Neural progenitor cell (in vitro differentiated cells): ENCODE data around the gene MED12L. TPM values are rescaled to one million over a fixed set of nuclear protein-coding genes. Genes with fewer than 3 reads are reported as not detected.

ENCODE experiments used
- DNase-seq: peaks from one replicate; pipeline ENCODE4 v3.0.0-alpha.2; 2016; ENCODE audit warnings: low spot score
- H2AFZ ChIP-seq: fragments of 200-600 bp; sonication (generic); replicated peaks from 2 replicates; pipeline ENCODE4 v1.6.1; 2016; ENCODE audit warnings: antibody characterized with exemption
- H3F3A ChIP-seq: fragments of 200-600 bp; sonication (generic); 2 replicates; pipeline ENCODE4 v1.6.1; 2016; ENCODE audit warnings: antibody characterized with exemption, low read depth
- H3K27ac ChIP-seq: fragments of 200-600 bp; sonication (generic); 2 replicates; pipeline ENCODE4 v1.5.1; 2016; ENCODE audit warnings: mild to moderate bottlenecking
- H3K27me3 ChIP-seq: fragments of 200-600 bp; sonication (generic); 2 replicates; pipeline ENCODE4 v1.6.1; 2016; ENCODE audit warnings: mild to moderate bottlenecking, moderate library complexity
- H3K36me3 ChIP-seq: fragments of 200-600 bp; sonication (generic); 2 replicates; pipeline ENCODE4 v1.5.1; 2016
- H3K4me1 ChIP-seq: fragments of 200-600 bp; sonication (generic); 2 replicates; pipeline ENCODE4 v1.6.1; 2016; ENCODE audit warnings: mixed run types
- H3K4me2 ChIP-seq: fragments of 200-600 bp; sonication (generic); 2 replicates; pipeline ENCODE4 v1.6.1; 2016
- H3K4me3 ChIP-seq: fragments of 200-600 bp; sonication (generic); 2 replicates; pipeline ENCODE4 v1.5.1; 2016
- H3K79me2 ChIP-seq: fragments of 200-600 bp; sonication (generic); 2 replicates; pipeline ENCODE4 v1.6.1; 2016; ENCODE audit warnings: low read depth
- H3K9ac ChIP-seq: fragments of 200-600 bp; sonication (generic); 2 replicates; pipeline ENCODE4 v1.6.1; 2016
- H3K9me3 ChIP-seq: fragments of 200-600 bp; sonication (generic); 2 replicates; pipeline ENCODE4 v1.5.1; 2016; ENCODE audit warnings: low read depth
- H4K20me1 ChIP-seq: fragments of 200-600 bp; sonication (generic); 2 replicates; pipeline ENCODE4 v1.6.1; 2016; ENCODE audit warnings: low read depth
- H3K27ac Mint-ChIP-seq: 3 replicates; pipeline ENCODE4 v1.8.0; 2021; ENCODE audit warnings: mixed read lengths
- H3K27me3 Mint-ChIP-seq: 2 replicates; pipeline ENCODE4 v1.8.0; 2022; ENCODE audit warnings: low read depth, mild to moderate bottlenecking, inconsistent platforms, moderate library complexity, mixed read lengths; ENCODE audit not compliant: insufficient read depth
- H3K36me3 Mint-ChIP-seq: 3 replicates; pipeline ENCODE4 v1.8.0; 2021; ENCODE audit warnings: mixed read lengths
- H3K4me1 Mint-ChIP-seq: 3 replicates; pipeline ENCODE4 v1.8.0; 2021; ENCODE audit warnings: mixed read lengths
- H3K4me3 Mint-ChIP-seq: 3 replicates; pipeline ENCODE4 v1.8.0; 2021; ENCODE audit warnings: mild to moderate bottlenecking, moderate library complexity, mixed read lengths
- H3K9me3 Mint-ChIP-seq: 3 replicates; pipeline ENCODE4 v1.8.0; 2020; ENCODE audit warnings: mixed read lengths
- CTCF ChIP-seq: fragments of 200-600 bp; sonication (generic); IDR thresholded peaks from 2 replicates; pipeline ENCODE4 v1.5.1; 2017; ENCODE audit warnings: antibody characterized with exemption, mild to moderate bottlenecking
- EZH2 ChIP-seq: fragments of 200-600 bp; sonication (generic); IDR thresholded peaks from 2 replicates; pipeline ENCODE4 v1.6.1; 2017; ENCODE audit warnings: antibody characterized with exemption, mild to moderate bottlenecking, moderate library complexity
- EZH2phosphoT487 ChIP-seq: fragments of 200-600 bp; sonication (generic); IDR thresholded peaks from 2 replicates; pipeline ENCODE4 v1.6.1; 2017; ENCODE audit warnings: antibody characterized with exemption
- total RNA-seq: library from RNA; depleted of rRNA; stranded (reverse); fragments of >200 nt; gene quantifications from 2 replicates; pipeline ENCODE4 v1.2.3, GENCODE V29; 2015; ENCODE audit warnings: low replicate concordance

The MED12L gene, protein sequence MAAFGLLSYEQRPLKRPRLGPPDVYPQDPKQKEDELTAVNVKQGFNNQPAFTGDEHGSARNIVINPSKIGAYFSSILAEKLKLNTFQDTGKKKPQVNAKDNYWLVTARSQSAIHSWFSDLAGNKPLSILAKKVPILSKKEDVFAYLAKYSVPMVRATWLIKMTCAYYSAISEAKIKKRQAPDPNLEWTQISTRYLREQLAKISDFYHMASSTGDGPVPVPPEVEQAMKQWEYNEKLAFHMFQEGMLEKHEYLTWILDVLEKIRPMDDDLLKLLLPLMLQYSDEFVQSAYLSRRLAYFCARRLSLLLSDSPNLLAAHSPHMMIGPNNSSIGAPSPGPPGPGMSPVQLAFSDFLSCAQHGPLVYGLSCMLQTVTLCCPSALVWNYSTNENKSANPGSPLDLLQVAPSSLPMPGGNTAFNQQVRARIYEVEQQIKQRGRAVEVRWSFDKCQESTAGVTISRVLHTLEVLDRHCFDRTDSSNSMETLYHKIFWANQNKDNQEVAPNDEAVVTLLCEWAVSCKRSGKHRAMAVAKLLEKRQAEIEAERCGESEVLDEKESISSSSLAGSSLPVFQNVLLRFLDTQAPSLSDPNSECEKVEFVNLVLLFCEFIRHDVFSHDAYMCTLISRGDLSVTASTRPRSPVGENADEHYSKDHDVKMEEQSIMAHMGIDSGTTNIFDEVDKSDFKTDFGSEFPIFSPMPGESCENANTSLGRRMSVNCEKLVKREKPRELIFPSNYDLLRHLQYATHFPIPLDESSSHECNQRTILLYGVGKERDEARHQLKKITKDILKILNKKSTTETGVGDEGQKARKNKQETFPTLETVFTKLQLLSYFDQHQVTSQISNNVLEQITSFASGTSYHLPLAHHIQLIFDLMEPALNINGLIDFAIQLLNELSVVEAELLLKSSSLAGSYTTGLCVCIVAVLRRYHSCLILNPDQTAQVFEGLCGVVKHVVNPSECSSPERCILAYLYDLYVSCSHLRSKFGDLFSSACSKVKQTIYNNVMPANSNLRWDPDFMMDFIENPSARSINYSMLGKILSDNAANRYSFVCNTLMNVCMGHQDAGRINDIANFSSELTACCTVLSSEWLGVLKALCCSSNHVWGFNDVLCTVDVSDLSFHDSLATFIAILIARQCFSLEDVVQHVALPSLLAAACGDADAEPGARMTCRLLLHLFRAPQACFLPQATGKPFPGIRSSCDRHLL (N-terminal part only)
- 14.2 and 16.5 TPM in 2 replicates for total RNA-seq

DNA sequence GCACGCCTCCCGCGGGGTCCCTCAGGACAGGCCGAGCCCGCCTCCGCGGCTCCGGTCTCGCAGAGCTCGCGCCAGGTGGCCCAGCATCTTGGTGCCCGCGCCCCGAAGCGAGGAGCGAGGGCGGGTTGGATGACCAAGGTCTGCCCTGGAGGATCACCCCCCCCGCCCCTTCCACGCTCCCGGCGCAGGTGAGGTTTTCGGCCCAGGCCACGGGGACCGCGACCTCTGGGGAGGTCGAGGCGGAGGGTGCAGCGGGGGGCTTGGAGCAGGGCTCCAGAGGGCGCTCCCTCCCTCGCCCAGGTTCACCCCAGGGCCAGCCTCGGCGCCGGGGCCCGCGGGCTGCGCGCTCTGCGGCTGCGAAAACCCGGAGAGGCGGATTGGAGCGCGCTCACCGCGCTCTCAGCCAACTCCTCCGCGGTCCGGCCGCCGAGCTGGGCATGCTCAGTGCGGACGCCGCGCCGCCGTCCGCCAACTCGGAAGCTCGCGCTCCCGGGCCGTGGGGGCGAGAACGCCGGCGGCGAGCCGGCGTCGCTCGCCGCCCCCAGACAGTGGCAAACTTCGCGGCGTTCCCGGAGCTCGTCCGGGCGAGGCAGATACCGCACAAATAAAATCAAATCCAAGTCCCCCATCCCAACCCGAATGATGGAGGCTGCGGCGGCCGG lies at the start of gene MED12L:
TSS of gene MED12L (plus strand) at position 438 of the 662 bp plus-strand sequence. CDS start 1,263 bp downstream, outside the sequence.
- Mint-ChIP-seq H3K4me3 (peak within 1 kb of the TSS; percentile 96), H3K9me3 (no peaks in the 10 kb centered on the region), H3K27ac (peak within 1 kb of the TSS; percentile 57), H3K27me3 (peaks cover 4% of the 10 kb centered on the region), H3K36me3 (peaks cover 7% of the 10 kb centered on the region), H3K4me1 (peaks cover 40% of the 10 kb centered on the region)
- H3K4me1 ChIP-seq: peaks cover 33% of the 10 kb centered on the region
- no peaks in the 10 kb centered on the region for H3K36me3 ChIP-seq
- H3K4me3 ChIP-seq: peak within 1 kb of the TSS; percentile 85
- no peak within 1 kb of the TSS for H3K9ac ChIP-seq
- peaks cover 32% of the 10 kb centered on the region for H3K79me2 ChIP-seq
- H3F3A ChIP-seq: peaks cover 33% of the 10 kb centered on the region
- H3K4me2 ChIP-seq: peak within 1 kb of the TSS; percentile 94
- peaks cover 27% of the 10 kb centered on the region for H4K20me1 ChIP-seq
- peaks cover 15% of the 10 kb centered on the region for H3K27me3 ChIP-seq
- peak within 1 kb of the TSS; percentile 87 for H2AFZ ChIP-seq
- no peak within 1 kb of the TSS for H3K27ac ChIP-seq
- no peak for TF ChIP-seq EZH2phosphoT487
- TF ChIP-seq EZH2: no peak
- peak; percentile 41 for TF ChIP-seq CTCF
- DNase-seq: peak; percentile 93
- H3K9me3 ChIP-seq: no peaks in the 10 kb centered on the region

- DNase-seq: no peak
- H3K36me3 Mint-ChIP-seq: no peaks in the 10 kb centered on the region
- H3K27me3 Mint-ChIP-seq: no peaks in the 10 kb centered on the region
- H3K9me3 ChIP-seq: no peaks in the 10 kb centered on the region
- no peaks in the 10 kb centered on the region for H3K9me3 Mint-ChIP-seq
- no peaks in the 10 kb centered on the region for H4K20me1 ChIP-seq
- H3K4me3 Mint-ChIP-seq: no peak overlapping the region
- H3K4me1 Mint-ChIP-seq: no peaks in the 10 kb centered on the region
- H2AFZ ChIP-seq: no peak overlapping the region
- no peaks in the 10 kb centered on the region for H3K4me1 ChIP-seq
- no peaks in the 10 kb centered on the region for H3F3A ChIP-seq
- no peak overlapping the region for H3K4me3 ChIP-seq
- no peaks in the 10 kb centered on the region for H3K36me3 ChIP-seq
- no peak overlapping the region for H3K27ac ChIP-seq
- no peaks in the 10 kb centered on the region for H3K27me3 ChIP-seq
- no peak overlapping the region for H3K4me2 ChIP-seq
- no peaks in the 10 kb centered on the region for H3K79me2 ChIP-seq
- no peak overlapping the region for H3K27ac Mint-ChIP-seq
- TF ChIP-seq EZH2phosphoT487 (no peak), EZH2 (no peak), CTCF (no peak)
- H3K9ac ChIP-seq: no peak overlapping the region
Measured at GRCh38 chr3:151037746-151038477, 47.6 kb upstream of the MED12L start.
